Liver (tissue), 9 donors: ENCODE results near the gene SAMD14. TPM values are rescaled to one million over a fixed set of nuclear protein-coding genes. Genes with fewer than 3 reads are reported as not detected.

ENCODE experiments used
- DNase-seq: peaks from one replicate; pipeline ENCODE4 v3.0.0-alpha.2; 2017; ENCODE audit warnings: low spot score
- H3K27ac ChIP-seq, 2 donors: one replicate each; pipeline ENCODE4 v1.7.0; 2013; ENCODE audit warnings: inconsistent platforms in 2 of 2, low read length in 2 of 2, control low read depth in 1 of 2, low read depth in 1 of 2, mild to moderate bottlenecking in 1 of 2
- H3K27me3 ChIP-seq, 4 donors: one replicate each; pipeline versions ENCODE4 v1.6.1 to v1.7.0; 2013; ENCODE audit warnings: low read length in 3 of 4, inconsistent platforms in 1 of 4, mild to moderate bottlenecking in 1 of 4, moderate library complexity in 1 of 4; ENCODE audit not compliant: control insufficient read depth in 4 of 4, insufficient read depth in 4 of 4
- H3K36me3 ChIP-seq, 4 donors: one replicate each; pipeline versions ENCODE4 v1.6.1 to v1.7.0; 2013; ENCODE audit warnings: low read length in 3 of 4, mild to moderate bottlenecking in 3 of 4, low read depth in 1 of 4, moderate library complexity in 1 of 4; ENCODE audit not compliant: control insufficient read depth in 4 of 4, insufficient read depth in 3 of 4
- H3K4me1 ChIP-seq, 4 donors: one replicate each; pipeline versions ENCODE4 v1.6.1 to v1.7.0; 2013; ENCODE audit warnings: low read length in 3 of 4, mild to moderate bottlenecking in 3 of 4, moderate library complexity in 1 of 4; ENCODE audit not compliant: control insufficient read depth in 4 of 4, insufficient read depth in 4 of 4
- H3K4me3 ChIP-seq, 3 donors: one replicate each; pipeline versions ENCODE4 v1.6.1 to v1.7.0; 2013; ENCODE audit warnings: low read length in 3 of 3, control low read depth in 1 of 3, low read depth in 1 of 3, mild to moderate bottlenecking in 1 of 3
- H3K9ac ChIP-seq, 2 donors: one replicate each; pipeline ENCODE4 v1.7.0; 2013; ENCODE audit warnings: low read length in 2 of 2, mild to moderate bottlenecking in 2 of 2, moderate library complexity in 2 of 2, control low read depth in 1 of 2, low read depth in 1 of 2
- H3K9me3 ChIP-seq, 4 donors: one replicate each; pipeline versions ENCODE4 v1.6.1 to v1.7.0; 2013; ENCODE audit warnings: low read length in 3 of 4; ENCODE audit not compliant: control insufficient read depth in 4 of 4
- EGR1 ChIP-seq, 2 donors: IDR thresholded peaks; 2 replicates each; pipeline ENCODE4 v1.6.1; 2016 to 2018; ENCODE audit warnings: antibody characterized with exemption in 2 of 2, low read depth in 2 of 2
- FOXA1 ChIP-seq: IDR thresholded peaks from 2 replicates; pipeline ENCODE4 v1.6.1; 2016; ENCODE audit warnings: antibody characterized with exemption
- FOXA2 ChIP-seq: IDR thresholded peaks from 2 replicates; pipeline ENCODE4 v1.6.1; 2016; ENCODE audit warnings: antibody characterized with exemption
- GABPA ChIP-seq, 2 donors: IDR thresholded peaks in 1 of 2; conservative IDR thresholded peaks in 1 of 2; 2 replicates each; pipeline ENCODE4 v1.6.1; 2016; ENCODE audit warnings: antibody characterized with exemption in 2 of 2, mild to moderate bottlenecking in 1 of 2, moderate library complexity in 1 of 2
- HNF4A ChIP-seq, 2 donors: conservative IDR thresholded peaks; 2 replicates each; pipeline ENCODE4 v1.6.1; 2016; ENCODE audit warnings: antibody characterized with exemption in 2 of 2, mild to moderate bottlenecking in 2 of 2
- HNF4G ChIP-seq: IDR thresholded peaks from 2 replicates; pipeline ENCODE4 v1.6.1; 2016; ENCODE audit warnings: antibody characterized with exemption
- NR2F2 ChIP-seq: IDR thresholded peaks from 2 replicates; pipeline ENCODE4 v1.6.1; 2016; ENCODE audit warnings: antibody characterized with exemption
- RAD21 ChIP-seq, 2 donors: IDR thresholded peaks; 2 replicates each; pipeline ENCODE4 v1.6.1; 2016; ENCODE audit warnings: antibody characterized with exemption in 2 of 2, mild to moderate bottlenecking in 2 of 2
- RXRA ChIP-seq, 2 donors: IDR thresholded peaks; 2 replicates each; pipeline ENCODE4 v1.6.1; 2017 to 2018; ENCODE audit warnings: antibody characterized with exemption in 2 of 2, mild to moderate bottlenecking in 1 of 2
- SP1 ChIP-seq: IDR thresholded peaks from 2 replicates; pipeline ENCODE4 v1.6.1; 2018; ENCODE audit warnings: antibody characterized with exemption, mild to moderate bottlenecking
- TAF1 ChIP-seq: conservative IDR thresholded peaks from 2 replicates; pipeline ENCODE4 v1.6.1; 2016; ENCODE audit warnings: antibody characterized with exemption, mild to moderate bottlenecking
- YY1 ChIP-seq: IDR thresholded peaks from 2 replicates; pipeline ENCODE4 v1.6.1; 2016; ENCODE audit warnings: antibody characterized with exemption, mild to moderate bottlenecking
- WGBS: extraction: QIAGEN DNeasy Blood & Tissue Kit; methylation state at CpG from one replicate; pipeline ENCODE4 v1.1.7; 2013; 5-methylcytosine and 5-hydroxymethylcytosine counted together
- polyA plus RNA-seq, 2 donors: library from polyadenylated mRNA; stranded (reverse) in 1 of 2; unstranded in 1 of 2; fragments of 200-250 nt in 1 of 2; fragments of >200 nt in 1 of 2; fragmentation: Nextera tagmentation in 1 of 2; extraction: Ambion mirVana in 1 of 2; gene quantifications; one replicate each; pipeline versions ENCODE4 v1.2.1 to v1.2.3, GENCODE V29; 2013 to 2015
- total RNA-seq, 2 donors: library from RNA; depleted of rRNA; stranded (reverse); fragments of >200 nt; gene quantifications; one replicate each; pipeline ENCODE4 v1.2.3, GENCODE V29; 2014
- TF ChIP-seq, protein P1 (sequence below): IDR thresholded peaks from 2 replicates; pipeline ENCODE4 v1.6.1; 2016; ENCODE audit warnings: antibody characterized with exemption
- TF ChIP-seq, protein P2 (sequence below): IDR thresholded peaks from 2 replicates; pipeline ENCODE4 v1.6.1; 2016; ENCODE audit warnings: antibody characterized with exemption, mild to moderate bottlenecking
- TF ChIP-seq, protein P3 (sequence below): fragments of 150-350 bp; IDR thresholded peaks from 2 replicates; pipeline ENCODE4 v1.5.1; 2017; ENCODE audit warnings: improper control_type of control experiment, low read depth, low read length; ENCODE audit not compliant: missing input control
- TF ChIP-seq, protein P4 (sequence below): IDR thresholded peaks from 2 replicates; pipeline ENCODE4 v1.6.1; 2016; ENCODE audit warnings: antibody characterized with exemption
- TF ChIP-seq, protein P5 (sequence below): IDR thresholded peaks from 2 replicates; pipeline ENCODE4 v1.6.1; 2016; ENCODE audit warnings: antibody characterized with exemption
- donor health status: healthy.
- donor health status: healthy.
- donor health status: healthy.
- donor health status: healthy.
- donor health status: healthy.

Gene SAMD14
- total and polyA plus RNA-seq, 4 donors = 0.50 to 0.84 (median 0.67) TPM; not detected in 1

DNA sequence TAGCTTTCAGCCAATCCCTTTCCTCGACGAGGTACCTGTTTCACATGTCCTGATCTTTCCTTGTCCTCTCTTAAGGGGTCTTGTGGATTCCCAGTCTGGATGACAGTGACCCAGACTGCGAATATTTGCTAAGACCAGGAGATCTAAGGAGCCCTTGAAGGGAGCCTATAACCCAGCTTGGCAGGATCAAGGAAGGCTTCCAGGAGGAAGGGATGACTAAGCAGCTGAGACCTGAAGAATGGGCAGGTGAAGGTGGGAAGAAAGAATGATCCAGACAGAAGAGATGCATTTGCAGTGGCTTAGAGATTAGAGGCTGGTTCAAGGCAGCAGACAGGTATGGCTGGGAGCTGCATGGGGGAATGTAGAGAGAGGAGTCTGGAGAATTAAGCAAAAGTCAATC is 36.7 kb downstream of the SAMD14 start:
- Histone ChIP-seq H3K27ac (no peak overlapping the region), H3K9ac (no peak overlapping the region), H3K9me3 (no peaks in the 10 kb centered on the region), H3K36me3 (no peaks in the 10 kb centered on the region), H3K4me3 (no peak overlapping the region), H3K4me1 (peaks cover 7 to 33% (median 29%) of the 10 kb centered on the region in 4 donors), H3K27me3 (no peaks in the 10 kb centered on the region)
- TF ChIP-seq HNF4A (conservative IDR thresholded peaks at IDR 0.05) (no peak), TAF1 (no peak), FOXA2 (no peak), GABPA (IDR thresholded peaks at IDR 0.05 in 1 of 2, conservative IDR thresholded peaks at IDR 0.05 in 1 of 2) (no peak), FOXA1 (no peak), HNF4G (no peak)
- TF ChIP-seq, protein P1, sequence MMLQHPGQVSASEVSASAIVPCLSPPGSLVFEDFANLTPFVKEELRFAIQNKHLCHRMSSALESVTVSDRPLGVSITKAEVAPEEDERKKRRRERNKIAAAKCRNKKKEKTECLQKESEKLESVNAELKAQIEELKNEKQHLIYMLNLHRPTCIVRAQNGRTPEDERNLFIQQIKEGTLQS = no peak
- TF ChIP-seq, protein P2, sequence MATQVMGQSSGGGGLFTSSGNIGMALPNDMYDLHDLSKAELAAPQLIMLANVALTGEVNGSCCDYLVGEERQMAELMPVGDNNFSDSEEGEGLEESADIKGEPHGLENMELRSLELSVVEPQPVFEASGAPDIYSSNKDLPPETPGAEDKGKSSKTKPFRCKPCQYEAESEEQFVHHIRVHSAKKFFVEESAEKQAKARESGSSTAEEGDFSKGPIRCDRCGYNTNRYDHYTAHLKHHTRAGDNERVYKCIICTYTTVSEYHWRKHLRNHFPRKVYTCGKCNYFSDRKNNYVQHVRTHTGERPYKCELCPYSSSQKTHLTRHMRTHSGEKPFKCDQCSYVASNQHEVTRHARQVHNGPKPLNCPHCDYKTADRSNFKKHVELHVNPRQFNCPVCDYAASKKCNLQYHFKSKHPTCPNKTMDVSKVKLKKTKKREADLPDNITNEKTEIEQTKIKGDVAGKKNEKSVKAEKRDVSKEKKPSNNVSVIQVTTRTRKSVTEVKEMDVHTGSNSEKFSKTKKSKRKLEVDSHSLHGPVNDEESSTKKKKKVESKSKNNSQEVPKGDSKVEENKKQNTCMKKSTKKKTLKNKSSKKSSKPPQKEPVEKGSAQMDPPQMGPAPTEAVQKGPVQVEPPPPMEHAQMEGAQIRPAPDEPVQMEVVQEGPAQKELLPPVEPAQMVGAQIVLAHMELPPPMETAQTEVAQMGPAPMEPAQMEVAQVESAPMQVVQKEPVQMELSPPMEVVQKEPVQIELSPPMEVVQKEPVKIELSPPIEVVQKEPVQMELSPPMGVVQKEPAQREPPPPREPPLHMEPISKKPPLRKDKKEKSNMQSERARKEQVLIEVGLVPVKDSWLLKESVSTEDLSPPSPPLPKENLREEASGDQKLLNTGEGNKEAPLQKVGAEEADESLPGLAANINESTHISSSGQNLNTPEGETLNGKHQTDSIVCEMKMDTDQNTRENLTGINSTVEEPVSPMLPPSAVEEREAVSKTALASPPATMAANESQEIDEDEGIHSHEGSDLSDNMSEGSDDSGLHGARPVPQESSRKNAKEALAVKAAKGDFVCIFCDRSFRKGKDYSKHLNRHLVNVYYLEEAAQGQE = no peak
- TF ChIP-seq, protein P3, sequence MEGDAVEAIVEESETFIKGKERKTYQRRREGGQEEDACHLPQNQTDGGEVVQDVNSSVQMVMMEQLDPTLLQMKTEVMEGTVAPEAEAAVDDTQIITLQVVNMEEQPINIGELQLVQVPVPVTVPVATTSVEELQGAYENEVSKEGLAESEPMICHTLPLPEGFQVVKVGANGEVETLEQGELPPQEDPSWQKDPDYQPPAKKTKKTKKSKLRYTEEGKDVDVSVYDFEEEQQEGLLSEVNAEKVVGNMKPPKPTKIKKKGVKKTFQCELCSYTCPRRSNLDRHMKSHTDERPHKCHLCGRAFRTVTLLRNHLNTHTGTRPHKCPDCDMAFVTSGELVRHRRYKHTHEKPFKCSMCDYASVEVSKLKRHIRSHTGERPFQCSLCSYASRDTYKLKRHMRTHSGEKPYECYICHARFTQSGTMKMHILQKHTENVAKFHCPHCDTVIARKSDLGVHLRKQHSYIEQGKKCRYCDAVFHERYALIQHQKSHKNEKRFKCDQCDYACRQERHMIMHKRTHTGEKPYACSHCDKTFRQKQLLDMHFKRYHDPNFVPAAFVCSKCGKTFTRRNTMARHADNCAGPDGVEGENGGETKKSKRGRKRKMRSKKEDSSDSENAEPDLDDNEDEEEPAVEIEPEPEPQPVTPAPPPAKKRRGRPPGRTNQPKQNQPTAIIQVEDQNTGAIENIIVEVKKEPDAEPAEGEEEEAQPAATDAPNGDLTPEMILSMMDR = no peak
- 87% methylated on average over 3 of the region's 3 CpGs for WGBS
- no peak for DNase-seq

DNA sequence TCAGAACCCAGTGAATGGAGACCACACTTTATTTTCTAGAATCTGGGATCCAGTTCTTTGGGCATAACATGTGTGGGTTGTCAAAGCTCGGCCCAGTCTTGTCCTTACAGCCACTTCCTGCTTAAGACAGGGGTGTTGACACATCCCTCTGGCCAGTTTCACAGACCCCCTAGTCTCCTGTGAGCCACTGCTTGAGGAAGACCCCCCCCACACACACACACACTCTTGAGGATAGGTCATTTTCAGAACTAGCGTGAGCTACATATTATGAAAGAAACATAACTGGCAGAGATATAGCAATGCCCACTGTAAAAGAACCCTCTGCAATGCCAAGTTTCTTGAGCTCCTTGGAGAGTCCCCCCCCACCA is 38.1 kb downstream of the SAMD14 start:
- Histone ChIP-seq H3K9ac (no peak overlapping the region), H3K4me3 (no peak overlapping the region), H3K36me3 (no peaks in the 10 kb centered on the region), H3K27ac (no peak overlapping the region), H3K4me1 (peaks cover 7 to 20% (median 16%) of the 10 kb centered on the region in 4 donors), H3K9me3 (no peaks in the 10 kb centered on the region), H3K27me3 (no peaks in the 10 kb centered on the region)
- TF ChIP-seq FOXA2 (no peak), FOXA1 (no peak), RAD21 (IDR thresholded peaks at IDR 0.05) (no peak), GABPA (IDR thresholded peaks at IDR 0.05 in 1 of 2, conservative IDR thresholded peaks at IDR 0.05 in 1 of 2) (no peak), NR2F2 (no peak), SP1 (no peak), YY1 (no peak), RXRA (IDR thresholded peaks at IDR 0.05) (no peak), EGR1 (IDR thresholded peaks at IDR 0.05; ENCODE audit: low read depth in 2 of 2) (no peak), HNF4A (conservative IDR thresholded peaks at IDR 0.05) (no peak), HNF4G (no peak)
- TF ChIP-seq, protein P4, sequence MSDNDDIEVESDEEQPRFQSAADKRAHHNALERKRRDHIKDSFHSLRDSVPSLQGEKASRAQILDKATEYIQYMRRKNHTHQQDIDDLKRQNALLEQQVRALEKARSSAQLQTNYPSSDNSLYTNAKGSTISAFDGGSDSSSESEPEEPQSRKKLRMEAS = no peak
- TF ChIP-seq, protein P2 = no peak
- TF ChIP-seq, protein P1 = no peak
- TF ChIP-seq, protein P5, sequence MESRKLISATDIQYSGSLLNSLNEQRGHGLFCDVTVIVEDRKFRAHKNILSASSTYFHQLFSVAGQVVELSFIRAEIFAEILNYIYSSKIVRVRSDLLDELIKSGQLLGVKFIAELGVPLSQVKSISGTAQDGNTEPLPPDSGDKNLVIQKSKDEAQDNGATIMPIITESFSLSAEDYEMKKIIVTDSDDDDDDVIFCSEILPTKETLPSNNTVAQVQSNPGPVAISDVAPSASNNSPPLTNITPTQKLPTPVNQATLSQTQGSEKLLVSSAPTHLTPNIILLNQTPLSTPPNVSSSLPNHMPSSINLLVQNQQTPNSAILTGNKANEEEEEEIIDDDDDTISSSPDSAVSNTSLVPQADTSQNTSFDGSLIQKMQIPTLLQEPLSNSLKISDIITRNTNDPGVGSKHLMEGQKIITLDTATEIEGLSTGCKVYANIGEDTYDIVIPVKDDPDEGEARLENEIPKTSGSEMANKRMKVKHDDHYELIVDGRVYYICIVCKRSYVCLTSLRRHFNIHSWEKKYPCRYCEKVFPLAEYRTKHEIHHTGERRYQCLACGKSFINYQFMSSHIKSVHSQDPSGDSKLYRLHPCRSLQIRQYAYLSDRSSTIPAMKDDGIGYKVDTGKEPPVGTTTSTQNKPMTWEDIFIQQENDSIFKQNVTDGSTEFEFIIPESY = no peak
- DNase-seq = no peak
- 74% methylated on average over 2 of the region's 2 CpGs for WGBS
